Chondrocyte (in vitro differentiated cells): ENCODE measurements around the gene RFC2. TPM values are rescaled to one million over a fixed set of nuclear protein-coding genes. Genes with fewer than 3 reads are reported as not detected.

Experiments
- DNase-seq: peaks from one replicate; pipeline ENCODE4 v3.0.0; 2021; ENCODE audit warnings: mixed read lengths, low spot score
- H3K27ac Mint-ChIP-seq: one replicate; pipeline ENCODE4 v1.8.0; 2021; ENCODE audit warnings: mild to moderate bottlenecking, moderate library complexity, mixed read lengths; ENCODE audit not compliant: unreplicated experiment
- H3K27me3 Mint-ChIP-seq: 2 replicates; pipeline ENCODE4 v1.8.0; 2021; ENCODE audit warnings: low read depth, mixed read lengths
- H3K36me3 Mint-ChIP-seq: 2 replicates; pipeline ENCODE4 v1.8.0; 2021; ENCODE audit warnings: low read depth, mixed read lengths
- H3K4me1 Mint-ChIP-seq: 2 replicates; pipeline ENCODE4 v1.8.0; 2021; ENCODE audit warnings: low read depth, mild to moderate bottlenecking, mixed read lengths
- H3K4me3 Mint-ChIP-seq: one replicate; pipeline ENCODE4 v1.8.0; 2021; ENCODE audit warnings: mild to moderate bottlenecking, moderate library complexity, mixed read lengths; ENCODE audit not compliant: unreplicated experiment
- H3K9me3 Mint-ChIP-seq: 2 replicates; pipeline ENCODE4 v1.8.0; 2021; ENCODE audit warnings: low read depth, mixed read lengths
- CTCF ChIP-seq: fragments of 200-600 bp; sonication (generic); IDR thresholded peaks from 2 replicates; pipeline ENCODE4 v1.5.0; 2021; ENCODE audit warnings: antibody characterized with exemption, mild to moderate bottlenecking, moderate library complexity
- total RNA-seq: library from RNA; stranded (reverse); gene quantifications from 3 replicates; pipeline ENCODE4 v1.2.1, GENCODE V29; 2021

Gene RFC2
- total RNA-seq, 1 donor from 2014 or later = 11.0 TPM

GRCh38 chr7:74231232-74231590, 23.0 kb downstream of the RFC2 start:
- Mint-ChIP-seq H3K27ac (no peak overlapping the region), H3K36me3 (peaks cover 10% of the 10 kb centered on the region)

GRCh38 chr7:74230446-74231231, 23.6 kb downstream of the RFC2 start:
- no peak overlapping the region for H3K27ac Mint-ChIP-seq
- no peaks in the 10 kb centered on the region for H3K9me3 Mint-ChIP-seq
- H3K27me3 Mint-ChIP-seq = no peaks in the 10 kb centered on the region
- no peak for TF ChIP-seq CTCF
- no peak overlapping the region for H3K4me3 Mint-ChIP-seq
- DNase-seq = no peak
- H3K36me3 Mint-ChIP-seq = peaks cover 10% of the 10 kb centered on the region
- H3K4me1 Mint-ChIP-seq = no peaks in the 10 kb centered on the region

More at GRCh38 chr7:74231232-74231590, 23.0 kb downstream of the RFC2 start:
- DNase-seq = no peak
- no peak for TF ChIP-seq CTCF
- no peaks in the 10 kb centered on the region for H3K9me3 Mint-ChIP-seq
- no peaks in the 10 kb centered on the region for H3K27me3 Mint-ChIP-seq
- H3K4me3 Mint-ChIP-seq = no peak overlapping the region
- no peaks in the 10 kb centered on the region for H3K4me1 Mint-ChIP-seq

DNA sequence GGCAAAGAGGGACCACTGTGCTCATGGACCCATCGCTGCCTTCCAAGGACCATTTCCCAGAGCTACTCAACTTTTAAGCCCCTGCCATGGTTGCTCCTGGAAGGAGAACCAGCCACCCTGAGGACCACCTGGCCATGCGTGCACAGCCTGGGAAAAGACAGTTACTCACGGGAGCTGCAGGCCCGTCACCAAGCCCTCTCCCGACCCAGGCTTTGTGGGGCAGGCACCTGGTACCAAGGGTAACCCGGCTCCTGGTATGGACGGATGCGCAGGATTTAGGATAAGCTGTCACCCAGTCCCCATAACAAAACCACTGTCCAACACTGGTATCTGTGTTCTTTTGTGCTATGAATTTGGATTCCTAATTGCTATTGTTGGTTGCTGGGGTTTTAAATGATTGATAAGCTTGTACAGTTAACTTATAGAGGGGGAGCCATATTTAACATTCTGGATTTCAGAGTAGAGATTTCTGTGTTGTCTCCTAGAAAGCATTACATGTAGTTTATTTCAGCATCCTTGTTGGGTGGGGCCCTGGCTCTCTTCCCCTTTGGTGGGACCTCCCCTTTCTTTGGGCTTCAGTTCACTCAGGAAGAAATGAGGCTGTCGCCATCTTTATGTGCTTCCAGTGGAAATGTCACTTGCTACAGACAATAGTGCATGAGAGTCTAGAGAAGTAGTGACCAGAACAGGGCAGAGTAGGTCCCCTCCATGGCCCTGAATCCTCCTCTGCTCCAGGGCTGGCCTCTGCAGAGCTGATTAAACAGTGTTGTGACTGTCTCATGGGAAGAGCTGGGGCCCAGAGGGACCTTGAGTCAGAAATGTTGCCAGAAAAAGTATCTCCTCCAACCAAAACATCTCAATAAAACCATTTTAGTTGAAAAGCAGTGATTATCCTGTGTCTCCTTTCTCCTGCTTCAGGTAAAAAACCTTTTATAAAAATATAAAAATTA, 25.0 kb downstream of the RFC2 start:
- Mint-ChIP-seq H3K4me1 (no peaks in the 10 kb centered on the region), H3K36me3 (peaks cover 3% of the 10 kb centered on the region), H3K9me3 (no peaks in the 10 kb centered on the region), H3K4me3 (no peak overlapping the region), H3K27me3 (no peaks in the 10 kb centered on the region), H3K27ac (no peak overlapping the region)
- no peak for TF ChIP-seq CTCF
- DNase-seq = no peak

- DNase-seq = no peak
- H3K4me3 Mint-ChIP-seq = no peak overlapping the region
- no peak overlapping the region for H3K27ac Mint-ChIP-seq
Measured at GRCh38 chr7:74226633-74227032, 27.6 kb downstream of the RFC2 start.

More at GRCh38 chr7:74226633-74227032, 27.6 kb downstream of the RFC2 start:
- Mint-ChIP-seq H3K9me3 (no peaks in the 10 kb centered on the region), H3K4me1 (no peaks in the 10 kb centered on the region), H3K36me3 (peaks cover 3% of the 10 kb centered on the region), H3K27me3 (no peaks in the 10 kb centered on the region)
- no peak for TF ChIP-seq CTCF
